Right lobe of liver (tissue), 6 donors: ENCODE results near the gene WNK2. TPM values are rescaled to one million over a fixed set of nuclear protein-coding genes. Genes with fewer than 3 reads are reported as not detected.

Experiments
- ATAC-seq, 4 donors: fragments of 200-7000 bp; cut with Tn5 transposase; one replicate each; pipeline ENCODE4 v1.9.1; 2020; ENCODE audit warnings: mild to moderate bottlenecking in 4 of 4, moderate library complexity in 4 of 4
- DNase-seq, 3 donors: peaks; one replicate each; pipeline ENCODE4 v3.0.0-alpha.2; 2020
- H3K27ac ChIP-seq, 3 donors: fragments of 200-600 bp; one replicate each; pipeline ENCODE4 v1.8.0; 2022
- H3K27me3 ChIP-seq, 2 donors: fragments of 200-600 bp; one replicate each; pipeline ENCODE4 v1.8.0; 2022
- H3K36me3 ChIP-seq, 4 donors: fragments of 200-600 bp; sonication (generic) in 1 of 4; one replicate each; pipeline versions ENCODE4 v1.5.1 to v1.8.0; 2017 to 2022; ENCODE audit warnings: control low read depth in 1 of 4
- H3K4me1 ChIP-seq, 4 donors: fragments of 200-600 bp; sonication (generic) in 1 of 4; one replicate each; pipeline versions ENCODE4 v1.5.1 to v1.8.0; 2017 to 2022; ENCODE audit warnings: control low read depth in 1 of 4
- H3K4me3 ChIP-seq, 3 donors: fragments of 200-600 bp; one replicate each; pipeline ENCODE4 v1.8.0; 2022
- H3K9me3 ChIP-seq, 4 donors: fragments of 200-600 bp; sonication (generic) in 1 of 4; one replicate each; pipeline versions ENCODE4 v1.5.1 to v1.8.0; 2017 to 2022; ENCODE audit warnings: control low read depth in 1 of 4
- CTCF ChIP-seq, 4 donors: fragments of 200-600 bp in 3 of 4; fragments of 450-650 bp in 1 of 4; IDR thresholded peaks; one replicate each; pipeline versions ENCODE4 v1.5.1 to v1.8.0; 2016 to 2022; ENCODE audit warnings: antibody characterized with exemption in 4 of 4, mild to moderate bottlenecking in 2 of 4
- POLR2A ChIP-seq: fragments of 450-650 bp; IDR thresholded peaks from one replicate; pipeline ENCODE4 v1.6.1; 2017; ENCODE audit warnings: antibody characterized with exemption, mild to moderate bottlenecking
- WGBS: methylation state at CpG from one replicate; pipeline ENCODE4 v1.1.6; 2018; ENCODE audit warnings: low coverage, low lambda C conversion rate; ENCODE audit not compliant: insufficient coverage; ENCODE audit errors: missing lambda C conversion rate; 5-methylcytosine and 5-hydroxymethylcytosine counted together
- intact Hi-C, 2 donors: fragments of 100-400 bp; cut with DNase I; formaldehyde crosslinking; loops; one replicate each; pipeline versions ENCODE4 v1.11.2 to v1.14.1; 2022
- total RNA-seq, 6 experiments: library from RNA; depleted of rRNA in 2 of 6; stranded (reverse); fragments of >200 nt in 2 of 6; fragmentation: NEBNext Ultra II Directional in 3 of 6; extraction: Animal tissue kit (Norgen Biotek cat#: 25700) in 3 of 6; gene quantifications; one replicate each; pipeline versions ENCODE4 v1.1.0 to v1.2.4, GENCODE V29; 2016 to 2023
- donor health status: DM: no; HTN: yes; CAD: no.
- donor health status: DM: no; HTN: no; CAD: no.
- donor health status: DM: no; HTN: no; CAD: no.
- donor health status: DM: no; HTN: yes; CAD: no.
- donor health status: DM: no; HTN: yes; CAD: no.

Gene WNK2
- total RNA-seq, 6 experiments from 2014 or later, result 0.43 to 3.6 (median 1.3) TPM

- Histone ChIP-seq H3K36me3 (no peaks in the 10 kb centered on the region), H3K27me3 (no peaks in the 10 kb centered on the region), H3K4me1 (no peaks in the 10 kb centered on the region), H3K27ac (no peak overlapping the region), H3K4me3 (no peak overlapping the region), H3K9me3 (no peaks in the 10 kb centered on the region)
- ATAC-seq (no peak), DNase-seq (peak in 2 of 3 donors; percentile 11 to 31)
- TF ChIP-seq CTCF (IDR thresholded peaks at IDR 0.05) (no peak), POLR2A (no peak)
- WGBS, result 79% methylated on average over 8 of the region's 9 CpGs
- intact Hi-C loops, result no loop called here
Measured at GRCh38 chr9:93200449-93200742, 16.5 kb downstream of the WNK2 start.

- ATAC-seq (no peak), DNase-seq (no peak)
- H3K4me3 ChIP-seq, result no peak overlapping the region
- intact Hi-C loops, result no loop called here
- H3K9me3 ChIP-seq, result no peaks in the 10 kb centered on the region
- no peaks in the 10 kb centered on the region for H3K27me3 ChIP-seq
- no peak for TF ChIP-seq CTCF (IDR thresholded peaks at IDR 0.05)
- no peaks in the 10 kb centered on the region for H3K4me1 ChIP-seq
- H3K36me3 ChIP-seq, result no peaks in the 10 kb centered on the region
- no peak overlapping the region for H3K27ac ChIP-seq
- 75% methylated on average over 1 of the region's 5 CpGs for WGBS
Measured at GRCh38 chr9:93200989-93201334, 17.0 kb downstream of the WNK2 start.

GRCh38 chr9:93203026-93203717 lies 19.2 kb downstream of the WNK2 start:
- Histone ChIP-seq H3K27ac (no peak overlapping the region), H3K36me3 (no peaks in the 10 kb centered on the region), H3K4me1 (no peaks in the 10 kb centered on the region), H3K4me3 (no peak overlapping the region), H3K27me3 (no peaks in the 10 kb centered on the region), H3K9me3 (no peaks in the 10 kb centered on the region)
- WGBS, result 62% methylated on average over 9 of the region's 11 CpGs
- TF ChIP-seq CTCF (IDR thresholded peaks at IDR 0.05) (no peak), POLR2A (no peak)
- DNase-seq (peak in 1 of 3 donors; percentile 31), ATAC-seq (no peak)
- intact Hi-C loops, result no loop called here

GRCh38 chr9:93203718-93204469 lies 20.0 kb downstream of the WNK2 start:
- no peaks in the 10 kb centered on the region for H3K27me3 ChIP-seq
- 83% methylated on average over 6 of the region's 15 CpGs for WGBS
- intact Hi-C loops, result no loop called here
- no peak overlapping the region for H3K4me3 ChIP-seq
- ATAC-seq, result no peak
- no peaks in the 10 kb centered on the region for H3K36me3 ChIP-seq
- DNase-seq, result peak in 1 of 3 donors; percentile 27
- no peaks in the 10 kb centered on the region for H3K4me1 ChIP-seq
- TF ChIP-seq POLR2A (no peak), CTCF (IDR thresholded peaks at IDR 0.05) (no peak)
- no peaks in the 10 kb centered on the region for H3K9me3 ChIP-seq
- no peak overlapping the region for H3K27ac ChIP-seq
